HUES64 (cell line): ENCODE results near the gene RYR2.

Experiments
- H3K27ac ChIP-seq: 2 replicates; pipeline ENCODE4 v1.7.0; 2013; ENCODE audit warnings: low read depth, low read length, inconsistent platforms
- H3K27me3 ChIP-seq: 2 replicates; pipeline ENCODE4 v1.6.1; 2013; ENCODE audit warnings: mild to moderate bottlenecking, low read length; ENCODE audit not compliant: insufficient read depth
- H3K36me3 ChIP-seq: 2 replicates; pipeline ENCODE4 v1.6.1; 2013; ENCODE audit warnings: mild to moderate bottlenecking, low read length; ENCODE audit not compliant: insufficient read depth
- H3K4me1 ChIP-seq: 2 replicates; pipeline ENCODE4 v1.6.1; 2013; ENCODE audit warnings: mild to moderate bottlenecking, low read length, moderate library complexity; ENCODE audit not compliant: insufficient read depth
- H3K4me3 ChIP-seq: 2 replicates; pipeline ENCODE4 v1.5.1; 2013; ENCODE audit warnings: mild to moderate bottlenecking, low read length, moderate library complexity
- H3K9ac ChIP-seq: 2 replicates; pipeline ENCODE4 v1.6.1; 2013; ENCODE audit warnings: mild to moderate bottlenecking, low read depth, low read length
- H3K9me3 ChIP-seq: 2 replicates; pipeline ENCODE4 v1.6.1; 2013; ENCODE audit warnings: low read depth, low read length; ENCODE audit not compliant: insufficient read depth
- WGBS: fragments of 150-250, 120-280 bp; methylation state at CpG from one replicate; pipeline ENCODE4 v1.1.7; 2013; ENCODE audit warnings: missing lambda C conversion rate; 5-methylcytosine and 5-hydroxymethylcytosine counted together

RYR2 gene

GRCh38 chr1:237009611-237010010 lies 32.4 kb upstream of the RYR2 start:
- no peak overlapping the region for H3K4me3 ChIP-seq
- peaks cover 20% of the 10 kb centered on the region; the same call in 1 of the 2 replicates for H3K4me1 ChIP-seq
- H3K36me3 ChIP-seq = no peaks in the 10 kb centered on the region
- WGBS = 80% methylated on average over 4 of the region's 4 CpGs
- H3K9ac ChIP-seq = no peak overlapping the region
- no peaks in the 10 kb centered on the region for H3K27me3 ChIP-seq
- no peaks in the 10 kb centered on the region for H3K9me3 ChIP-seq
- H3K27ac ChIP-seq = peak overlapping the region; percentile 61; the same call in 1 of the 2 replicates

DNA sequence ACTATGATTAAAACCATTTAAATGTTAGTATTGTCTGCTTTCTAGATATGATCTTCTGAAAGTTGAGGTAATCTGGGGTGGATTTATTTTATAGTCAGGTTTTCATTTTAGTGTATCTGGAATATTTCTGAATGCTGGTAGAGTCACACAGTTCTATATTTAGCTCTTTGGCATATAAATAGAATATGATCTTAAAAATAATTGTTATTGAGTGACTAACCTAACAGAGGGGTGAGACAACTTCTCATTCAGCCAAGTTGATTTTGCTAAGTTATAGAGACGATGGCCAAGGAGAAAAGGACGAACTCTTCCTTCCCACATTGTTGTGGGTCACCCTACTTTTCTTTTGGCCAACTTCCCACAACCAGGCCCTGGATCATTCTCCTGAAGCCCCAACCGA lies 30.6 kb upstream of the RYR2 start:
- H3K4me1 ChIP-seq = peaks cover 24% of the 10 kb centered on the region
- WGBS = 91% methylated on average over 3 of the region's 3 CpGs
- H3K9me3 ChIP-seq = no peaks in the 10 kb centered on the region
- H3K27me3 ChIP-seq = no peaks in the 10 kb centered on the region
- no peak overlapping the region for H3K4me3 ChIP-seq
- no peak overlapping the region for H3K9ac ChIP-seq
- H3K36me3 ChIP-seq = no peaks in the 10 kb centered on the region
- H3K27ac ChIP-seq = no peak overlapping the region

- Histone ChIP-seq H3K4me1 (peaks cover 32% of the 10 kb centered on the region), H3K9ac (no peak overlapping the region), H3K27ac (no peak overlapping the region), H3K9me3 (no peaks in the 10 kb centered on the region), H3K4me3 (no peak overlapping the region), H3K36me3 (no peaks in the 10 kb centered on the region), H3K27me3 (no peaks in the 10 kb centered on the region)
- WGBS = 90% methylated on average over 5 of the region's 5 CpGs
These were observed 29.6 kb upstream of the RYR2 start for GRCh38 chr1:237012361-237012760.

- Histone ChIP-seq H3K9ac (no peak overlapping the region), H3K9me3 (no peaks in the 10 kb centered on the region), H3K4me3 (no peak overlapping the region), H3K27me3 (no peaks in the 10 kb centered on the region), H3K36me3 (no peaks in the 10 kb centered on the region), H3K27ac (no peak overlapping the region), H3K4me1 (peaks cover 36% of the 10 kb centered on the region)
- whole genome bisulfite sequencing = 90% methylated on average over 15 of the region's 15 CpGs
These were observed 29.1 kb upstream of the RYR2 start for GRCh38 chr1:237012788-237013383.

DNA sequence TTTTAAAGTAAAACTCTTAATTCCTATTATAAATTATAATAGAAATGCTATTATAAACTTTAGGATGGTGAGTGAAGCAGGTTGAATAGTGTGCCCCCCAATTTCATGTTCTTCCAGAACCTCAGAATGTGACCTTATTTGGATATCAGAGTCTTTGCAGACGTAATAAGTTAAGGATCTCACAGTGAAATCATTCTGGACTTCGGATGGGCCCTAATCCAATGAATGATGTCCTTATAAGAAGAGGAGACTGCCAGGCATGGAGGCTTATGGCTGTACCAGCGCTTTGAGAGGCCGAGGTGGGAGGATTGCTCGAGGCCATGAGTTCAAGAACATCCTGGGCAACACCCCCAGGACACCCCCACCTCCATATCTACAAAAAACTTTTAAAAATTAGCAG lies 28.4 kb upstream of the RYR2 start:
- Histone ChIP-seq H3K27ac (no peak overlapping the region), H3K4me1 (peaks cover 41% of the 10 kb centered on the region), H3K27me3 (no peaks in the 10 kb centered on the region), H3K4me3 (no peak overlapping the region), H3K9ac (no peak overlapping the region), H3K9me3 (no peaks in the 10 kb centered on the region), H3K36me3 (no peaks in the 10 kb centered on the region)
- WGBS = 97% methylated on average over 5 of the region's 5 CpGs

GRCh38 chr1:237016626-237017025 lies 25.4 kb upstream of the RYR2 start:
- Histone ChIP-seq H3K4me3 (no peak overlapping the region), H3K9me3 (no peaks in the 10 kb centered on the region), H3K27ac (peak overlapping the region; percentile 82), H3K27me3 (no peaks in the 10 kb centered on the region), H3K4me1 (peaks cover 28% of the 10 kb centered on the region), H3K36me3 (no peaks in the 10 kb centered on the region), H3K9ac (peak overlapping the region; percentile 35)
- 21% methylated on average over 1 of the region's 1 CpG for WGBS

GRCh38 chr1:237018896-237019295 lies 23.1 kb upstream of the RYR2 start:
- no peak overlapping the region for H3K27ac ChIP-seq
- H3K36me3 ChIP-seq = no peaks in the 10 kb centered on the region
- H3K9ac ChIP-seq = no peak overlapping the region
- no peaks in the 10 kb centered on the region for H3K9me3 ChIP-seq
- H3K27me3 ChIP-seq = no peaks in the 10 kb centered on the region
- H3K4me1 ChIP-seq = peaks cover 22% of the 10 kb centered on the region
- no peak overlapping the region for H3K4me3 ChIP-seq

GRCh38 chr1:237025358-237026074 lies 16.5 kb upstream of the RYR2 start:
- Histone ChIP-seq H3K4me1 (0 out of 2 replicates have a peak, but pooled peaks cover 6% of the 10 kb centered on the region), H3K27me3 (no peaks in the 10 kb centered on the region), H3K4me3 (no peak overlapping the region), H3K27ac (no peak overlapping the region), H3K9me3 (peaks cover 3% of the 10 kb centered on the region; the same call in 1 of the 2 replicates), H3K36me3 (no peaks in the 10 kb centered on the region), H3K9ac (no peak overlapping the region)
- WGBS = 97% methylated on average over 6 of the region's 10 CpGs

DNA sequence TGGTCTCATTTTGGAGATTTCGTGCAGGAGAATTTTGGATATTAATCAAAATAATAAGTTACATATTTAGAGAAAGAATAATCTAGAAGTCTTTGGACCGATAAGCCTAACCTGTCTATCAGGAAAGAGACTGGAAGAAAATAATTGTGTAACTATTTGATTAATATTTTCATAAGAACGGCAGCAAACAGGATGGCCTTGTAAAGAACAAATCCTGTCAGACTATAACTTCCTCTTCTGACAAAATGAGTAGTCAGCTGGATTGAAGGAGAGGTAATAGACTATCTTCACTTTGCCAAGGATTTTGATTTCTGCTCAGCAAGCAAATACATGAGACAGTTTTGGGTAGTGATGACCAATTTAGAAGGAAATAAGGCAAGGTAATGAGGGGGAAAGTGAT lies 12.7 kb upstream of the RYR2 start:
- Histone ChIP-seq H3K9ac (no peak overlapping the region), H3K9me3 (peaks cover 3% of the 10 kb centered on the region; the same call in 1 of the 2 replicates), H3K36me3 (no peaks in the 10 kb centered on the region), H3K4me1 (peaks cover 28% of the 10 kb centered on the region), H3K27me3 (no peaks in the 10 kb centered on the region), H3K27ac (no peak overlapping the region), H3K4me3 (no peak overlapping the region)
- 94% methylated on average over 2 of the region's 3 CpGs for WGBS

- Histone ChIP-seq H3K4me1 (peaks cover 28% of the 10 kb centered on the region), H3K36me3 (no peaks in the 10 kb centered on the region), H3K4me3 (no peak overlapping the region), H3K9ac (no peak overlapping the region), H3K27ac (no peak overlapping the region), H3K27me3 (no peaks in the 10 kb centered on the region), H3K9me3 (peaks cover 3% of the 10 kb centered on the region; the same call in 1 of the 2 replicates)
- 83% methylated on average over 9 of the region's 9 CpGs for WGBS
These were observed 12.0 kb upstream of the RYR2 start for GRCh38 chr1:237029850-237030535.

- Histone ChIP-seq H3K4me3 (no peak overlapping the region), H3K27ac (peak overlapping the region; percentile 14), H3K27me3 (no peaks in the 10 kb centered on the region)
These were observed 10.5 kb upstream of the RYR2 start for GRCh38 chr1:237031480-237031879.

More at GRCh38 chr1:237031480-237031879, 10.5 kb upstream of the RYR2 start:
- Histone ChIP-seq H3K9ac (peak overlapping the region; percentile 0; the same call in 1 of the 2 replicates), H3K4me1 (peaks cover 28% of the 10 kb centered on the region), H3K9me3 (no peaks in the 10 kb centered on the region), H3K36me3 (no peaks in the 10 kb centered on the region)
- 71% methylated on average over 2 of the region's 4 CpGs for WGBS
